AG09319 (cell line): Measurements from ENCODE around the gene PDSS2.

Experiments
- DNase-seq: peaks from one replicate; pipeline ENCODE4 v3.0.0-alpha.2; 2010; ENCODE audit warnings: low read depth; ENCODE audit errors: extremely low read depth
- TF ChIP-seq, protein P1 (sequence below): IDR thresholded peaks from 2 replicates; pipeline ENCODE4 v1.5.1; 2011; ENCODE audit warnings: low read depth, mild to moderate bottlenecking, inconsistent platforms, low read length, moderate library complexity

PDSS2 gene

DNA sequence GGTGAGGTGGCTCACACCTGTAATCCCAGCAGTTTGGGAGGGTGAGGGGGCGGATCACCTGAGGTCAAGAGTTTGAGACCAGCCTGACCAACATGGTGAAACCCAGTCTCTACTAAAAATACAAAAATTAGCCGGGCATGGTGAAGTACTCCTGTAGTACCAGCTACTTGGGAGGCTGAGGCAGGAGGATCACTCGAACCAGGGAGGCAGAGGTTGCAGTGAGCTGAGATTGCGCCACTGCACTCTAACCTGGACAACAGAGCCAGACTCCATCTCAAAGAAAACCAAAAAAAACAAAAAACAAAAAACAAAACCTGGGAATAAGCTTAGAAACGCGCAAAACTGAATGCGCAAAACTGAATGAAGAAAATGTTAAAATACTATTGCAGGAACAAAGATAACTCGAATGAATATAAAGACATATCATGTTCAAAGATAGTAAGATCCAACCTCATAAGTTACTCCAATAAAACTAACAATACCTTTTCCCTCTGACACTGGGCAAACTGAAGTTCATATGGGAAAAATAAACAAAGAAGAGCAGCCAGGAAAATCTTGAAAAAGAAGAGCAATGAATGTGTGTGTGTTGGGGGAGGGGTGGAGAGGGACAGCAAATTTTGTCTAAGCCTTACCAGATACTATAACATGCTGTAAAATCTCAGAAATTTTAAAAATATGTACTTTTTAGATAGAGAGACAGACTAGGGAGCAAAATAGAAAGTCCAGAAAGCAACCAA, 243.0 kb downstream of the PDSS2 start:
- TF ChIP-seq, protein P1, sequence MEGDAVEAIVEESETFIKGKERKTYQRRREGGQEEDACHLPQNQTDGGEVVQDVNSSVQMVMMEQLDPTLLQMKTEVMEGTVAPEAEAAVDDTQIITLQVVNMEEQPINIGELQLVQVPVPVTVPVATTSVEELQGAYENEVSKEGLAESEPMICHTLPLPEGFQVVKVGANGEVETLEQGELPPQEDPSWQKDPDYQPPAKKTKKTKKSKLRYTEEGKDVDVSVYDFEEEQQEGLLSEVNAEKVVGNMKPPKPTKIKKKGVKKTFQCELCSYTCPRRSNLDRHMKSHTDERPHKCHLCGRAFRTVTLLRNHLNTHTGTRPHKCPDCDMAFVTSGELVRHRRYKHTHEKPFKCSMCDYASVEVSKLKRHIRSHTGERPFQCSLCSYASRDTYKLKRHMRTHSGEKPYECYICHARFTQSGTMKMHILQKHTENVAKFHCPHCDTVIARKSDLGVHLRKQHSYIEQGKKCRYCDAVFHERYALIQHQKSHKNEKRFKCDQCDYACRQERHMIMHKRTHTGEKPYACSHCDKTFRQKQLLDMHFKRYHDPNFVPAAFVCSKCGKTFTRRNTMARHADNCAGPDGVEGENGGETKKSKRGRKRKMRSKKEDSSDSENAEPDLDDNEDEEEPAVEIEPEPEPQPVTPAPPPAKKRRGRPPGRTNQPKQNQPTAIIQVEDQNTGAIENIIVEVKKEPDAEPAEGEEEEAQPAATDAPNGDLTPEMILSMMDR: no peak
- DNase-seq: no peak

DNA sequence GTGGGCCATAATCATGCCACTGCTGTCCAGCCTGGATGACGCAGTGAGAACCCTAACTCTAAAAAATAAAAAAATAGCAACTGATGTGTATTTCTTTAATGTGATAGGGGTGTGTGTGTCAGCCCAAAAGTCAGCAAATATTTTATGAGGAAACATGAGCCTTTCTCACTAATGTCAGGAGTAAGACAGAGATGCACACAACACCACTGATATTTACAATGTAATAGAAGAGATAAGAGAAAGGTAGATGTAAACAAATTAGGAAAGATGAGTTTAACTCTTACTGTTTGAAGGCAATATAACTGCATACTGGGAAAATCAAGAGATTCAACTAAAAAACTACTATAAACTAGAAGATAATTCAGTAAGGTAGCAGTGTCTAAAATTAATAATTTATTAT, 244.0 kb downstream of the PDSS2 start:
- no peak for DNase-seq
- TF ChIP-seq, protein P1: no peak

DNA sequence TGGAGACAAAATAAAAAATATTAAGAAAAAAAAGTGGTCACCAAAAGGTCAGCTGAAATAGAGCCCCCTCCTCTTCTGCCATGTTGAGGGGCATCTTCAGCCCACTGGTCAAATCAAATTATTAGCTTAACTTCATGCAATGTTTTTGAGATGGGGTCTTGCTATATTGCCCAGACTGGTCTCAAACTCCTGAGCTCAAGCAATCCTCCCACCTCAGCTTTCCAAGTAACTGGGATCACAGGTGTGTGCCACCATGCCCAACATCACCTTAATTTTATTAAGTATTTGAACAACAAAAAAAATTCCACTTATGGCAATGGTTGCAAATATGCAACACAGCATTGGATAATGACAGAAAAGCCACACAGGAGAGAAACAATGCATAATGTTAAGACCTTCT, 244.7 kb downstream of the PDSS2 start:
- no peak for DNase-seq
- TF ChIP-seq, protein P1: no peak

DNA sequence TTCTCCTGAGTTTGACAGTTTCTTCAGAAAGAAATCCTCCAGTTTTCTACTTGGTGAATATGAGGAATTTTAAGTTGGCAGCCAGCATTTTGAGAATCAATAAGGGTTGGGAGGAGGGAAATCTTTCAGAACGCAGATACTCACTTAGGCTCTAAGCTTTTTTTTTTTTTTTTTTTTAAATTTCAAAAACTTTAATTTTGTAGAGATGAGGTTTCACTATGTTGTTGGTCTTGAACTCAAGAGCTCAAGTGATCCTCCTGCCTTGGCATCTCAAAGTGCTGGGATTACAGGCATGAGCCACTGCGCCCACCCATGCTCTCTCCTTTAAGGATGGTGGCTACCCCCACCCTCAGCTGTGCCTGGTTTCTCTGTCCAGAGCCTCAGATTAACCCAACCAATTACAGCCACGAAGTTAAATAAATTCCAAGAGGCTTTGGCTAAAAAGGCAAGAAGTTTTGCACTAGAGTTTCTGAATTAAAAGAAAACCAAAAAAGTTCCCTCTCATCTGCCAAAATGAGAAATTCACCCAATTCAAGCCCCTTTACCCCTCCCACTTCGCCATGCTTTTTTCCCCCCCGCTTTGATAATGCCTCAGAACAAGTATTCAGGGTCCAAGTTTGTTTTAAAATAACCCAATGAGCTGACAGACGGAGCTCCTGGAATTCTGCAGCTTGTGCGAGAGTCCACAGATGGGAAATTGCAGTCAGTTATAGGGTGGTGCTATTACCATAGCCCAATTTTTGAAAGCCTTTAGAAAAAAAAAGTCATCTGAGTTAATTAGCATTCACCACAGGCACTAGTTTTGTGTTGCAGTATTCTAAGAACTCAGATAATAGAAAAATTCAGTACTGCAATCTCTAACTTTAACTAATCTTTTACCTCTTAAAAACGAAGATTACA, 249.7 kb downstream of the PDSS2 start:
- DNase-seq: no peak
- TF ChIP-seq, protein P1: no peak

DNA sequence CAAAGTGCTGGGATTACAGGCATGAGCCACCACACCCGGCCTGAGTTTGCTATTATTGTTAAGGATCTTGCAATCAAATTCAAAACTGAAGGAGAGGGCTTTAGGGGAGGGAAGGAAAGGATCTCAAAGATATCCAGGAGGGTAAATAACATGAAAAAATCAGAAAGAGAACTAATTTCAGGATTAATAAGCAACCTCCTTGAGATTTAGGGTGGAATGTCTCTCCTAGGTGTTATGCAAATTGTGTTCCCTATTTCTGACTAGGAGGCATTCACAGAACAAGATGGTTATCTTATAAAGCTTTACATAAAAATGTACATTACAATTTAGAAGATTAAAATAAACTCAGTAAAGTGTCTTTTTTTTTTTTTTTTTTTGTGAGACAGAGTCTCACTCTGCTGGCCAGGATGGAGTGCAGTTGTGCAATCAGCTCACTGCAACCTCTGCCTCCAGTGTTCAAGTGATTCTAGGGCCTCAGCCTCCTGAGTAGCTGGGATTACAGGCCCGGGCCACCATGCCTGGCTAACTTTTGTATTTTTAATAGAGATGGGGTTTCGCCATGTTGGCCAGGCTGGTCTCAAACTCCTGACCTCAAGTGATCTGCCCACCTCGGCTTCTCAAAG, 252.0 kb downstream of the PDSS2 start:
- TF ChIP-seq, protein P1: no peak
- no peak for DNase-seq

DNA sequence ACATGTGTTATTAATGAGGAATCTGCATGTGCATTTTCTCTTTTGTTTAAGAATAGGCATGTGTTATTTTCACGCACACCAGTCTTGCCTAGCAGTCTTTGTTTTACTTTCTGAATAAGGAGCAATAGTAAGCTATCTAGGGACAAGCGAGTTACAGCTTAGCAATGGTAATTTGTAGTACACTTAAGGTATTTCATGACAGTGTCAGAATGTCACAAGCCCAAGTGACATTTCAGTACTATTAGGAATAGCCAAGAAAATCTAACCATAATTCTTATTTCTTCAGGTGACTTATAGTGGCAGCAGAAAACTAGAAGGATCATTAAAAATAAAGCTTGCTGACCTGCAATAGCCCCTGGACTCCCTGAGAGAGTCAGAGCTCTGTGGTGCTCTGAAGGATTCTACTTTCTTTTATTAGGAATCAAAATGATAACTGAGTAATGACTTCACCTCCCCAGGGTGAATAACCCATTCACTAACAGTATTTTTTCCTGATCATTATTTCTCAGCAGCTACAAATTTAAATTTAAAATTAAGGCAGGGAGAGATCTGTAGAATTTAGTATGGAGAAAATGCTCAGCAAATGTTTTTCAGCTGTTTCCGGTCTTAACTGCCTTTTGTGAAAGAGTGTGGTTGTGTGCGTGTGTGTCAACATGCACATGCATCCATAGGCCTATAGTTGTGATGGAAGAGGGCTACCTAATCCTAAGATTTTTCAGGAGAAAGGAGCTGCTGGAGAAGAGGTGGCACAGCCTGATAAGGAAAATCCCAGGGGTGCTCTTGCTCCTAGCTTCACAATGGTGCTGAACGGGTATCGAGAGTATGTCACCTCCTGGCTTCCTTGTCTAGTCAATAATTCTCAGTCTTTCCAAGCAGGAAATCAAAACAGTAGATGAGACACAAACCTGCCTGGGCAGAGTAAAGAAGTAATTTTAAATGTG, 254.0 kb downstream of the PDSS2 start:
- no peak for DNase-seq
- TF ChIP-seq, protein P1: no peak
